ENCODE data around the gene GFPT2. TPM values are rescaled to one million over a fixed set of nuclear protein-coding genes. Genes with fewer than 3 reads are reported as not detected.
A peak's percentile ranks its signal among the peaks of the same experiment; 100 is the strongest.

Gene GFPT2
- total RNA-seq, 1 donor from 2014 or later: 0.62 TPM

DNA sequence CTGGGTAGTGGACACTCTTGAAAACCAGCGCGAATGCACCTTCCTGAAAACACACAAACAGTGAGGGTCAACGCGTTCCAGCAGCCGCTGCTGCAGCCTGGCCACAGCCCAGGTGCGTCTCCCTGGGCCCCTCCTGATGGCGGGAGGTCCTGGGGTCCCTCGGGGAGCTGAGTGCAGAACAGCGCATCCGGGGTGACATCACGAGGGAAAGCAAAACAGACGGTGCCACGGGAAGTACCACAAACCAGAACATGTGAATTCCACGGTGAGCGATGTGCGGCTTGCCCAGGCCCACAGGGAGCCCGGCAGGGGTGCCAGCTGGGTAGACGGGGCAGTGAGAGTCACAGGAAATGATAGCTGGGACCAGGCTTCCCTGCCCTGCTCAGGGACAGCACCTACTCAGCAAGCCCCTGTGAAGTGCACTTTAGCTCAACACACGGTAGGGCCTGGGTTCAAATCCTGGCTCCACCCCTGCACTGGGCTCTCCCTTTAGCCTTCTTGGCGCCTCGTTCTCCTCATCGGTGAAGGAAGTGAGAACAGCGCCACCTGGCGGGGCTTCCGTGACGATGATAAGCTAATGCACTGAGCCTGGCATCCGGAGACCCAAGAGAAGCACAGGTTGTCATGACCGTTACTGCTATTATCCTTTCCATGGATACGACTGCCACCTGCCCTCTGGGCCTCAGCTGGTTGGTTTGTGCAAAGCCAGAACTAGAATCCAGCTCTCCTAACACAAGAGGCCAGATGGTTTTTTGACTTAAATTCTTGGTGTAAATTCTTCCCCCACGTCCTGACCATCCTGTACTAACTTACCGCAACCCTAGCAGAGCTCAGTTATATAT lies 24.6 kb downstream of the GFPT2 start:
- peak; percentile 75 for ATAC-seq (ENCODE audit: low read depth)
- Mint-ChIP-seq H3K36me3 (ENCODE audit: low read depth) (no peaks in the 10 kb centered on the region), H3K4me3 (no peak overlapping the region), H3K4me1 (no peaks in the 10 kb centered on the region), H3K27me3 (peaks cover 12% of the 10 kb centered on the region), H3K9me3 (no peaks in the 10 kb centered on the region), H3K27ac (no peak overlapping the region)
- ChIA-PET POLR2A (interaction anchor here (0.7 kb wide), 1 partner anchor 35 kb away, joined by 4 read pairs; no protein-coding TSS in a partner anchor), CTCF (interaction anchor here (0.5 to 2.4 kb wide), 11 partner anchors 9 to 527 kb away, joined by 3 to 39 read pairs (median 6); partner anchors contain the start of gene MAPK9)
- TF ChIP-seq, protein P1, sequence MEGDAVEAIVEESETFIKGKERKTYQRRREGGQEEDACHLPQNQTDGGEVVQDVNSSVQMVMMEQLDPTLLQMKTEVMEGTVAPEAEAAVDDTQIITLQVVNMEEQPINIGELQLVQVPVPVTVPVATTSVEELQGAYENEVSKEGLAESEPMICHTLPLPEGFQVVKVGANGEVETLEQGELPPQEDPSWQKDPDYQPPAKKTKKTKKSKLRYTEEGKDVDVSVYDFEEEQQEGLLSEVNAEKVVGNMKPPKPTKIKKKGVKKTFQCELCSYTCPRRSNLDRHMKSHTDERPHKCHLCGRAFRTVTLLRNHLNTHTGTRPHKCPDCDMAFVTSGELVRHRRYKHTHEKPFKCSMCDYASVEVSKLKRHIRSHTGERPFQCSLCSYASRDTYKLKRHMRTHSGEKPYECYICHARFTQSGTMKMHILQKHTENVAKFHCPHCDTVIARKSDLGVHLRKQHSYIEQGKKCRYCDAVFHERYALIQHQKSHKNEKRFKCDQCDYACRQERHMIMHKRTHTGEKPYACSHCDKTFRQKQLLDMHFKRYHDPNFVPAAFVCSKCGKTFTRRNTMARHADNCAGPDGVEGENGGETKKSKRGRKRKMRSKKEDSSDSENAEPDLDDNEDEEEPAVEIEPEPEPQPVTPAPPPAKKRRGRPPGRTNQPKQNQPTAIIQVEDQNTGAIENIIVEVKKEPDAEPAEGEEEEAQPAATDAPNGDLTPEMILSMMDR (IDR thresholded peaks at IDR 0.05): no peak
- intact Hi-C loops (cut with micrococcal nuclease): loop anchor here (1.0 kb wide), 1 partner anchor 35 kb away; no protein-coding TSS in a partner anchor
- DNase-seq: peak; percentile 70

DNA sequence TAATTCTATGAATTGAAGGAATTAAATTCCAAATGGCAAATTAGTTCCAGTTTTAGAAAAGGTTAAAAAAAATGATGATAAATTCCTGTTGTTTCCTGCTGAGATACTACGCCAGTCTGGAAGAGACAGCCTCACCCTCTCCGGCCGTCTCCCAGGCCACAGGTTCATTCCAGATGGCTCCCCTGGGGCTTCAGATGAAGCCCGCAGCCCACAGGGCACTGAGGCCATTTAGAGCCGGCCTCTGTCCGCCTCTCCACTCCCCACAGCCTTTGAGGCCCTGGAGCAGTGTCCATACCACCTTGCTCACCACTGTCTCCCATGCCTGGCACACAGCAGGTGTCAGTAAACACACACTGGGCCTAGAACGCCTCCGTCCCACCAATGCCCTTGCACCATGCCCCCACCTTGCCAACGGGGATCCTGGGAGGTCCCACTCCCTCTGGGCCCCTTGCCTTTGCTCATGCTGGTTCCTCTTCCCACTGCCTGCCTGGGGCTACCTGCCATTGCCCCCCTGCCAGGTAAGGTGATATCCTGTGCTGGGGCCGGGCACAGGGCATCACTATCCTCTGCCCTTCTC lies 26.1 kb downstream of the GFPT2 start:
- intact Hi-C loops (cut with micrococcal nuclease): no loop called here
- ATAC-seq (ENCODE audit: low read depth) (no peak), DNase-seq (no peak)
- POLR2A ChIA-PET: no interaction called here
- Mint-ChIP-seq H3K4me1 (no peaks in the 10 kb centered on the region), H3K36me3 (ENCODE audit: low read depth) (no peaks in the 10 kb centered on the region), H3K4me3 (no peak overlapping the region), H3K27ac (no peak overlapping the region), H3K9me3 (no peaks in the 10 kb centered on the region), H3K27me3 (peaks cover 7% of the 10 kb centered on the region)
- TF ChIP-seq, protein P1 (IDR thresholded peaks at IDR 0.05): no peak
- CTCF ChIA-PET: interaction anchor here (1.2 to 2.4 kb wide), 2 partner anchors 11 to 33 kb away, joined by 3 to 39 read pairs; partner anchors contain the start of gene MAPK9

- no peaks in the 10 kb centered on the region for H3K27me3 Mint-ChIP-seq
- no peaks in the 10 kb centered on the region for H3K36me3 Mint-ChIP-seq (ENCODE audit: low read depth)
- intact Hi-C loops (cut with micrococcal nuclease): no loop called here
- no peak for ATAC-seq (ENCODE audit: low read depth)
- ChIA-PET POLR2A (no interaction called here), CTCF (interaction anchor here (1.1 kb wide), 1 partner anchor 9 kb away, joined by 5 read pairs; no protein-coding TSS in a partner anchor)
- no peaks in the 10 kb centered on the region for H3K4me1 Mint-ChIP-seq
- no peak overlapping the region for H3K27ac Mint-ChIP-seq
- TF ChIP-seq, protein P1 (IDR thresholded peaks at IDR 0.05): no peak
- DNase-seq: no peak
- H3K4me3 Mint-ChIP-seq: no peak overlapping the region
- no peaks in the 10 kb centered on the region for H3K9me3 Mint-ChIP-seq
These were observed 28.6 kb downstream of the GFPT2 start for GRCh38 chr5:180324601-180324950.

DNA sequence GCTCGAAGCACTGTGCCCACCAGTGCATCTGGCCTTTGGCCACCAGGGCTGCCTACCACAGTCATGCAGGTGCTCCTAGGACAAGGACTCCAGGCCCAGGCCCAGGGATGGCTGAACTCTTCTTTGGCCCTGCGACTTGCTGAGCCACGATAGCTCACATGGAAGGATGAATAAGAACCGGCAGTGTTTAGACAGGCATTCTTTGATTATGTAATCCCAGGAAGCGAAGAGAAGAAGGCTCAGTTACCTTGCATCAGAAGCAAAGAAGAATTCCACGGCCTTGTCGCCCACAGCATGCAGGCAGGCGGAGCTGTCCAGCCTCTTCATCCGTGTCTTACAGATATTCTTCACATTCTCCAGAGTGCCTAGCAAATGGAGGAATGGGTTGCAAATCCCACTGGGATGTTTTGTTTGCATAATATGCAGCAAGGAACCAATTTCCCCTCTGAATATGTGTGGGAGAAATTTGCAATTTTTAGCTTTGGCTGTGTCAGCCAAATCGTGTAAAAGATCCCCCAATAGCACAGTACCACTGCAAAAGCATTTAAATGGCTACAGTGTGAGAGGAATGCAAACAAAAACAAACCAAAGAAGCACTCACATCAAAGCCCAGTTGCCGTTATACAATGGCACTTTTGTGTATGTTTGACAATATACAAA lies 29.1 kb downstream of the GFPT2 start:
- Mint-ChIP-seq H3K36me3 (ENCODE audit: low read depth) (no peaks in the 10 kb centered on the region), H3K4me1 (no peaks in the 10 kb centered on the region), H3K9me3 (no peaks in the 10 kb centered on the region), H3K27me3 (no peaks in the 10 kb centered on the region), H3K27ac (no peak overlapping the region), H3K4me3 (no peak overlapping the region)
- ATAC-seq (ENCODE audit: low read depth): no peak
- no peak for DNase-seq
- ChIA-PET CTCF (interaction anchor here (1.1 kb wide), 1 partner anchor 8 kb away, joined by 5 read pairs; no protein-coding TSS in a partner anchor), POLR2A (no interaction called here)
- intact Hi-C loops (cut with micrococcal nuclease): no loop called here
- TF ChIP-seq, protein P1 (IDR thresholded peaks at IDR 0.05): no peak

- TF ChIP-seq, protein P1 (IDR thresholded peaks at IDR 0.05): no peak
- no peak for DNase-seq
- Mint-ChIP-seq H3K4me3 (no peak overlapping the region), H3K27me3 (peaks cover 2% of the 10 kb centered on the region), H3K36me3 (ENCODE audit: low read depth) (no peaks in the 10 kb centered on the region), H3K27ac (no peak overlapping the region), H3K4me1 (no peaks in the 10 kb centered on the region), H3K9me3 (no peaks in the 10 kb centered on the region)
- POLR2A ChIA-PET: no interaction called here
- no peak for ATAC-seq (ENCODE audit: low read depth)
- CTCF ChIA-PET: no interaction called here
- intact Hi-C loops (cut with micrococcal nuclease): no loop called here
These were observed 30.0 kb downstream of the GFPT2 start for GRCh38 chr5:180323160-180323559.

Data from activated B cell treated with CpG ODN at 0.5 μM for 24 hours (primary cell).